Astrocyte (in vitro differentiated cells and primary cell): ENCODE data around the gene UNC5A. TPM values are rescaled to one million over a fixed set of nuclear protein-coding genes. Genes with fewer than 3 reads are reported as not detected.
"Not testable (repeated sequence)": the region's sequence is repeated elsewhere in the genome, so short reads cannot be mapped to it uniquely, and the experiment has no call there.

ENCODE experiments used
- DNase-seq: peaks from one replicate; pipeline ENCODE4 v3.0.0-alpha.2; 2010; ENCODE audit warnings: low read depth
- FAIRE-seq: peaks from 2 replicates; lab custom pipeline; 2011; peaks lifted over from hg19 to GRCh38; lab: Jason Lieb, UNC
- H2AFZ ChIP-seq: 2 replicates; pipeline ENCODE4 v1.6.0; 2012; ENCODE audit warnings: low read depth, low read length, inconsistent platforms
- H3K27ac ChIP-seq: 2 replicates; pipeline ENCODE4 v1.5.1; 2011; ENCODE audit warnings: low read depth, low read length, inconsistent platforms
- H3K27me3 ChIP-seq: 2 replicates; pipeline ENCODE4 v1.6.0; 2011; ENCODE audit warnings: low read length, inconsistent platforms; ENCODE audit not compliant: insufficient read depth
- H3K36me3 ChIP-seq: 2 replicates; pipeline ENCODE4 v1.5.1; 2011; ENCODE audit warnings: low read length, inconsistent platforms; ENCODE audit not compliant: insufficient read depth
- H3K4me1 ChIP-seq: 2 replicates; pipeline ENCODE4 v1.5.1; 2011; ENCODE audit warnings: low read length, inconsistent platforms; ENCODE audit not compliant: insufficient read depth
- H3K4me2 ChIP-seq: 2 replicates; pipeline ENCODE4 v1.6.0; 2012; ENCODE audit warnings: low read length, inconsistent platforms
- H3K4me3 ChIP-seq: 2 replicates; pipeline ENCODE4 v1.5.1; 2011; ENCODE audit warnings: low read depth, mild to moderate bottlenecking, low read length, inconsistent platforms; ENCODE audit not compliant: insufficient read depth
- H3K79me2 ChIP-seq: 2 replicates; pipeline ENCODE4 v1.6.0; 2012; ENCODE audit warnings: mild to moderate bottlenecking, low read length, inconsistent platforms; ENCODE audit not compliant: insufficient read depth
- H3K9ac ChIP-seq: 2 replicates; pipeline ENCODE4 v1.6.0; 2012; ENCODE audit warnings: mild to moderate bottlenecking, low read length, inconsistent platforms
- H3K9me3 ChIP-seq: 2 replicates; pipeline ENCODE4 v1.5.1; 2012; ENCODE audit warnings: low read depth, mild to moderate bottlenecking, low read length, inconsistent platforms; ENCODE audit not compliant: insufficient read depth
- H4K20me1 ChIP-seq: 2 replicates; pipeline ENCODE4 v1.6.0; 2012; ENCODE audit warnings: low read length, inconsistent platforms; ENCODE audit not compliant: insufficient read depth
- H3K27ac Mint-ChIP-seq: one replicate; pipeline ENCODE4 v1.8.0; 2021; ENCODE audit warnings: mild to moderate bottlenecking, mixed read lengths; ENCODE audit not compliant: unreplicated experiment
- H3K27me3 Mint-ChIP-seq: one replicate; pipeline ENCODE4 v1.8.0; 2021; ENCODE audit warnings: low read depth, mixed read lengths; ENCODE audit not compliant: unreplicated experiment
- H3K36me3 Mint-ChIP-seq: one replicate; pipeline ENCODE4 v1.8.0; 2021; ENCODE audit warnings: low read depth, mixed read lengths; ENCODE audit not compliant: unreplicated experiment
- H3K4me1 Mint-ChIP-seq: one replicate; pipeline ENCODE4 v1.8.0; 2021; ENCODE audit warnings: low read depth, mixed read lengths; ENCODE audit not compliant: unreplicated experiment
- H3K4me3 Mint-ChIP-seq: one replicate; pipeline ENCODE4 v1.8.0; 2021; ENCODE audit warnings: mild to moderate bottlenecking, moderate library complexity, mixed read lengths; ENCODE audit not compliant: unreplicated experiment
- H3K9me3 Mint-ChIP-seq: one replicate; pipeline ENCODE4 v1.8.0; 2021; ENCODE audit warnings: mild to moderate bottlenecking, mixed read lengths; ENCODE audit not compliant: unreplicated experiment
- CTCF ChIP-seq: IDR thresholded peaks from 2 replicates; pipeline ENCODE4 v1.5.1; 2011; ENCODE audit warnings: low read depth, mild to moderate bottlenecking, inconsistent platforms, low read length, moderate library complexity; ENCODE audit not compliant: insufficient read depth
- EZH2 ChIP-seq: IDR thresholded peaks from 2 replicates; pipeline ENCODE4 v1.6.1; 2012; ENCODE audit warnings: mild to moderate bottlenecking, low read length, inconsistent platforms; ENCODE audit not compliant: insufficient read depth
- total RNA-seq: library from RNA; stranded (reverse); gene quantifications from 2 replicates; pipeline ENCODE4 v1.2.1, GENCODE V29; 2021

The UNC5A gene
- total RNA-seq, 1 donor from 2014 or later = 0.70 TPM

- H4K20me1 ChIP-seq, FAIRE-seq, H3K4me1 Mint-ChIP-seq, DNase-seq, H3K4me1 ChIP-seq, H3K9ac ChIP-seq, H3K9me3 ChIP-seq, H3K4me2 ChIP-seq, H3K27ac ChIP-seq, H2AFZ ChIP-seq, H3K36me3 Mint-ChIP-seq, H3K4me3 Mint-ChIP-seq, H3K4me3 ChIP-seq, H3K9me3 Mint-ChIP-seq, H3K27ac Mint-ChIP-seq, H3K36me3 ChIP-seq, H3K79me2 ChIP-seq: not testable (repeated sequence)
- peaks cover 43% of the 10 kb centered on the region for H3K27me3 Mint-ChIP-seq
- H3K27me3 ChIP-seq = peaks cover 12% of the 10 kb centered on the region
Observed at GRCh38 chr5:176872586-176872985, 62.2 kb downstream of the UNC5A start.

DNA sequence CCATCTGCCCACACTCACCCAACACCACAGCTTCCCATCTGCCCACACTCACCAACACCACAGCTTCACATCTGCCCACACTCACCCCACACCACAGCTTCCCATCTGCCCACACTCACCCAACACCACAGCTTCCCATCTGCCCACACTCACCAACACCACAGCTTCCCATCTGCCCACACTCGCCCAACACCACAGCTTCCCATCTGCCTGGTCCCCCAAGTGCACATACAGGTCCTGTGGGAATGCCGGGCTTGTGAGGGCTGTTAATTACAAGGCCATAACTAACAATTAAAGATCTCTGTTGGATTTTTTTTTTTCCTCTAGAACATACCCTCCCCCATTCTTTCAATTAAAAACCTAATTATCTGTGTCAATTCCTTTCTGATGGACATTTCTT is 62.7 kb downstream of the UNC5A start:
- not testable (repeated sequence) for H3K9me3 Mint-ChIP-seq
- H3K27me3 ChIP-seq = peaks cover 11% of the 10 kb centered on the region
- H3K27me3 Mint-ChIP-seq = peaks cover 46% of the 10 kb centered on the region

GRCh38 chr5:176873541-176874172 is 63.3 kb downstream of the UNC5A start:
- Histone ChIP-seq H3K36me3 (no peaks in the 10 kb centered on the region), H3K4me1 (no peaks in the 10 kb centered on the region), H2AFZ (no peak overlapping the region), H3K9ac (no peak overlapping the region), H3K4me2 (no peak overlapping the region), H3K79me2 (no peaks in the 10 kb centered on the region), H3K4me3 (no peak overlapping the region), H3K27ac (no peak overlapping the region), H3K27me3 (peaks cover 13% of the 10 kb centered on the region), H4K20me1 (no peaks in the 10 kb centered on the region), H3K9me3 (no peaks in the 10 kb centered on the region)
- peaks cover 46% of the 10 kb centered on the region for H3K27me3 Mint-ChIP-seq
- H3K27ac Mint-ChIP-seq = no peak overlapping the region
- TF ChIP-seq EZH2 (no peak), CTCF (no peak)
- FAIRE-seq (no peak), DNase-seq (no peak)
- no peaks in the 10 kb centered on the region for H3K4me1 Mint-ChIP-seq
- H3K9me3 Mint-ChIP-seq = no peaks in the 10 kb centered on the region
- peaks cover 5% of the 10 kb centered on the region for H3K36me3 Mint-ChIP-seq
- H3K4me3 Mint-ChIP-seq = no peak overlapping the region

More for the DNA sequence above, 62.7 kb downstream of the UNC5A start:
- not testable (repeated sequence) for H3K27ac Mint-ChIP-seq, H3K9ac ChIP-seq, H3K9me3 ChIP-seq, H3K4me3 Mint-ChIP-seq, H3K4me1 ChIP-seq, H4K20me1 ChIP-seq, H3K4me1 Mint-ChIP-seq, H3K36me3 ChIP-seq, H2AFZ ChIP-seq, H3K4me2 ChIP-seq, H3K79me2 ChIP-seq, H3K4me3 ChIP-seq, FAIRE-seq, H3K27ac ChIP-seq, DNase-seq, H3K36me3 Mint-ChIP-seq
